22Rv1 (cell line): ENCODE data around the gene NME7.
"Not testable (repeated sequence)": the region's sequence is repeated elsewhere in the genome, so short reads cannot be mapped to it uniquely, and the experiment has no call there.

Experiments
- H3K27ac ChIP-seq: fragments of 450-650 bp; 2 replicates; pipeline ENCODE4 v1.5.1; 2017
- ZFX ChIP-seq: fragments of 450-650 bp; IDR thresholded peaks from 2 replicates; pipeline ENCODE4 v1.6.1; 2017; ENCODE audit warnings: antibody characterized with exemption, borderline replicate concordance
- TF ChIP-seq, protein P1 (sequence below): fragments of 450-650 bp; IDR thresholded peaks from 2 replicates; pipeline ENCODE4 v1.5.1; 2017; ENCODE audit warnings: mild to moderate bottlenecking

The NME7 gene

DNA sequence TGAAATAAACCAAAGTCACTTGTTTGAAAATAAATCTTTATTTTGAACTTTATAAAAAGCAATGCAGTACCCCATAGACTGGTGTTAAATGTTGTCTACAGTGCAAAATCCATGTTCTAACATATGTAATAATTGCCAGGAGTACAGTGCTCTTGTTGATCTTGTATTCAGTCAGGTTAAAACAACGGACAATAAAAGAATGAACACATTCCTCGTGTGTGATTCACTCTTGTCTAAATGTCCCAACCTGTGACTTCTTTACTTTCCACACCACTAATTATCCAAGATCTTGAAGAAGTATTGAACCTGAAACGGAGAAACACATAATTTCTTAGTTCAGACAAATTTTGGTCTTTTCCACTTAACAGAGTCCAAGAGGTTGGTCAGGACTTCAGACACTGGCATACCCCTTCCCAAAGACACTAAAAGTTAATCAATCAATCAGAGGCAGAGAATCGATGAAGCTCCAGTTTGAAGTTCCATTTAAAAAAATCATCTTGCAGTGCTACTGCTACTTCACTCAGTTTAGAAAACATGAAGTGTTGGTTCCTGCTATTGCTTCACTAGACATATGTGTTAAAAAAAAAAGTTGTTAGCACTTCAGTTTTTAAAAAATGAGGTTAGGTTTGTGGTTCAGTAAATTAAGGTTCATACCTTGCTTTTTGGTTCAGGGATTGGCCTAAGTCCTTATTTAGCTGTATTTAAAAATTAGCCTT lies 234.9 kb downstream of the NME7 start:
- no peak overlapping the region for H3K27ac ChIP-seq
- no peak for TF ChIP-seq ZFX
- TF ChIP-seq, protein P1, sequence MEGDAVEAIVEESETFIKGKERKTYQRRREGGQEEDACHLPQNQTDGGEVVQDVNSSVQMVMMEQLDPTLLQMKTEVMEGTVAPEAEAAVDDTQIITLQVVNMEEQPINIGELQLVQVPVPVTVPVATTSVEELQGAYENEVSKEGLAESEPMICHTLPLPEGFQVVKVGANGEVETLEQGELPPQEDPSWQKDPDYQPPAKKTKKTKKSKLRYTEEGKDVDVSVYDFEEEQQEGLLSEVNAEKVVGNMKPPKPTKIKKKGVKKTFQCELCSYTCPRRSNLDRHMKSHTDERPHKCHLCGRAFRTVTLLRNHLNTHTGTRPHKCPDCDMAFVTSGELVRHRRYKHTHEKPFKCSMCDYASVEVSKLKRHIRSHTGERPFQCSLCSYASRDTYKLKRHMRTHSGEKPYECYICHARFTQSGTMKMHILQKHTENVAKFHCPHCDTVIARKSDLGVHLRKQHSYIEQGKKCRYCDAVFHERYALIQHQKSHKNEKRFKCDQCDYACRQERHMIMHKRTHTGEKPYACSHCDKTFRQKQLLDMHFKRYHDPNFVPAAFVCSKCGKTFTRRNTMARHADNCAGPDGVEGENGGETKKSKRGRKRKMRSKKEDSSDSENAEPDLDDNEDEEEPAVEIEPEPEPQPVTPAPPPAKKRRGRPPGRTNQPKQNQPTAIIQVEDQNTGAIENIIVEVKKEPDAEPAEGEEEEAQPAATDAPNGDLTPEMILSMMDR = no peak

DNA sequence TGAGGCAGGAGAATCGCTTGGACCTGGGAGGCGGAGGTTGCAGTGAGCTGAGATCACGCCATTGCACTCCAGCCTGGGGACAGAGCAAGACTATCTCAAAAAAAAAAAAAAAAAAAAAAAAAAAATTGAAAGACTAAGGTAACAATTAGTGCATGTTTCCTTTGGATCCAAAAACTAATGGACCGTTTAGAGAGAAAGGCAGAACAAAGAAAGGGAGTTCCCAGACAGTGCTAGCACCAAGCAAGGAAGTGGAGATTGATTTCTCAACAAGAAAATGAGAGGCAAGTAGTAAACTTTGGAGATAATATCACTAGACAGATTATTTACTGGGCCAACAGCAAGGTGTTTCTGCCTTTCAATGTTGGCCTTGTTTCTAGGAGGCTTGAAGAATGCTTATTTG lies 236.9 kb downstream of the NME7 start:
- TF ChIP-seq, protein P1 = no peak
- no peak for TF ChIP-seq ZFX
- no peak overlapping the region for H3K27ac ChIP-seq

DNA sequence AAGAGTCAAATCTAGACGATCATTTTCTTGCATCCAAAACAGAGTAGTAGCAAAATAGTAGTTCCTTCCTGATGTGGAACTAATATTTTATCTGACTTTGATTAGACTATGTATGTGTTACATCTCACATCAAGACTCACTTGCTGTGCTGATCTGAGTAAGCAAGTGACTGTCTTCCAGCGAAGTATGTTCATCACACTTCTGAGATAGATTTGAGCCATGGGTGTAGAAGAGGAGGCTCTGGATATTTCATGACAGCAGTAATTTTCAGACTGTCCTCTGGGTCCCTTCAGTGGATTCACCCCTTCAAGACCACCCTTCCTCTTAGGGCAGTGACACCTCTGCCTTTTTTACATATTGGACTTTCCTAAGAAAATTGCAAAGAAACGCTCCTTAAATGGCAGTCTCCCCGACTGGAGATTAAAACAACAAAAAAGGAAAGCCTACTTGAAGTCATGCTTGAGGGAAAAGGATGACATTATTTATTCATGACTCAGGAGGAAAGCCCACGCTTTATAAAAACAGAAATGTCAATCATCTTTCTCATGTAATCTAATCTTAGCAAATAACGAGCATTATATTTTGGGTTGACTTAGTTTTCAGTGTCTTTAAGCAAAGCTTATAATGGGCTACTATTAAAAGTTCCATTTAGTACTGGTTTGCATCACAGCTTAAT lies 238.3 kb downstream of the NME7 start:
- TF ChIP-seq, protein P1 = no peak
- no peak for TF ChIP-seq ZFX
- H3K27ac ChIP-seq = no peak overlapping the region

DNA sequence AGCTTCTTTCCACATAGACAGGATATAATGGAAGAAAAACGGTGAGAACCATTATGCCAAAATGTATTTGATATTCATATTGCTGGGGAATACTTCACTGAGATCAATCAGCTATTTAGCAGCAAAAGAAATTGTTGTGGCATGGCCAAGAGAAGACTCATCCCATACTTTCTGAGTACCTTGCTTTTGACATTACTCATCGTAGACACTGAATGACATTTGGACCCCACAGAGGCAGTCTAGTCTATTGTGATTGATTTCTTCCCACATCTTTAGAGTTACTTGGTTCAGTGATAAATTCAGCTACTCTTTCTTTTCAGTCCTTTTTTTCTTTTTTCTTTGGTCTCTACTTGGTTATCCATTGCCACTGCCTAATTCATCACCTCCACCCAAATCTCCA lies 239.0 kb downstream of the NME7 start:
- no peak overlapping the region for H3K27ac ChIP-seq
- TF ChIP-seq, protein P1 = no peak
- TF ChIP-seq ZFX = no peak

DNA sequence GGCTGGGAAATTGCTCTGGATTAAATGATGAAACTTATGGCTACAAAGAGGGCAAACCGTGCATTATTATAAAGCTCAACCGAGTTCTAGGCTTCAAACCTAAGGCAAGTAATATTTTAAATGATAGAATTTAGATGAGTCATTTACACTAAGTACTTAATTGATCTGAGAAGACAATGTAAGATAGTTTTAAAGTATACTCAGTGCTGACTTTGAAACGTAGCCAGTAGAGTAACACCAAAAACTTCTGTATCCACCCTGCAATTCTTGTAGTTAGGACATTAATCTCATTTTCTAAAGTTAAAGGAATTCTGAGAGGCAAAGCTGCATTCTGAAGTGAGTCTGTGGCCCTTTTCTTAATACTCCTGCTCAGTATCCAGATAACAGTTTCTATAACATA lies 240.3 kb downstream of the NME7 start:
- TF ChIP-seq, protein P1 = no peak
- no peak for TF ChIP-seq ZFX
- no peak overlapping the region for H3K27ac ChIP-seq

DNA sequence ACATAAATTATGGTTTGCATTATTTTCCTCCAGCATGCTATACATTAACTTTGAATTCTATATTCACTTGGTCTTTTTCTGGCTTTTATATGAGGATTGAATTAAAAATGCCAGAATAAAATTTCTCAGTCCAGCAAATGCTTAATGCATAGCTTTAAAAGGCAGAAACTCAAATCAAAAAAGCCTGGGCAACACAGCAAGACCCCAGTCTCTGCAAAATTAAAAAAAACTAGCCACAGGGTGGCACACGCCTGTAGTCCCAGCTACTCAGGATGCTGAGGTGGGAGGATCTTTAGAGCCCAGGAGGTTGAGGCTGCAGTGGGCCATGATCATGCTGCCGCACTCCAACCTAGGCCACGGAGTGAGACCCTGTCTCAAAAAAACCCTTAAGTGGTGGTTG lies 241.3 kb downstream of the NME7 start:
- TF ChIP-seq ZFX = no peak
- TF ChIP-seq, protein P1 = no peak
- no peak overlapping the region for H3K27ac ChIP-seq

DNA sequence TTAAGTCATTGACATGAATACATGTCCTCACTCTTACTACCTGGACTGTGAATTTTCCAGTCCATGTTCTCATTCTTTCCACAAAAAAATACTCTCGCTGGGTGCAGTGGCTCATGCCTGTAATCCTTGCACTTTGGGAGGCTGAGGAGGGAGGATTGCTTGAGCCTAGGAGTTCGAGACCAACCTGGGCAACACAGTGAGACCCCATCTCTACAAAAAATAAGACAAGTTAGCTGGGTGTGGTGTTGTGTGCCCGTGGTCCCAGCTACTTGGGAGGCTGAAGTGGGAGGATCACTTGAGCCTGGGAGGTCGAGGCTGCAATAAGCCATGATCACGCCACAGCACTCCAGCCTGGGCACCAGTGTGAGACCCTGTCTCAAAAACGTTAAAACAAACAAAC lies 242.0 kb downstream of the NME7 start:
- not testable (repeated sequence) for H3K27ac ChIP-seq
